ENCODE data around the gene ANKRD66.
A peak's percentile ranks its signal among the peaks of the same experiment; 100 is the strongest.

Gene ANKRD66

GRCh38 chr6:46777476-46778346 is 31.0 kb downstream of the ANKRD66 start:
- no peak overlapping the region for H3K9ac ChIP-seq
- H3K4me3 ChIP-seq, result no peak overlapping the region
- H4K20me1 ChIP-seq, result no peaks in the 10 kb centered on the region
- no peaks in the 10 kb centered on the region for H3K36me3 ChIP-seq
- H3K27me3 ChIP-seq, result no peaks in the 10 kb centered on the region
- H3K27ac ChIP-seq, result no peak overlapping the region
- no peak overlapping the region for H3K4me2 ChIP-seq
- no peak for TF ChIP-seq Cebpa-rat (IDR thresholded peaks at IDR 0.05)
- peaks cover 0 to 4% (median 0%) of the 10 kb centered on the region in 11 experiments; a peak in 2 of 22 replicates for H3K9me3 ChIP-seq (replicated peaks in 1 of 11)
- peaks cover 0 to 63% (median 6%) of the 10 kb centered on the region in 10 experiments; a peak in 10 of 20 replicates for H3K4me1 ChIP-seq

DNA sequence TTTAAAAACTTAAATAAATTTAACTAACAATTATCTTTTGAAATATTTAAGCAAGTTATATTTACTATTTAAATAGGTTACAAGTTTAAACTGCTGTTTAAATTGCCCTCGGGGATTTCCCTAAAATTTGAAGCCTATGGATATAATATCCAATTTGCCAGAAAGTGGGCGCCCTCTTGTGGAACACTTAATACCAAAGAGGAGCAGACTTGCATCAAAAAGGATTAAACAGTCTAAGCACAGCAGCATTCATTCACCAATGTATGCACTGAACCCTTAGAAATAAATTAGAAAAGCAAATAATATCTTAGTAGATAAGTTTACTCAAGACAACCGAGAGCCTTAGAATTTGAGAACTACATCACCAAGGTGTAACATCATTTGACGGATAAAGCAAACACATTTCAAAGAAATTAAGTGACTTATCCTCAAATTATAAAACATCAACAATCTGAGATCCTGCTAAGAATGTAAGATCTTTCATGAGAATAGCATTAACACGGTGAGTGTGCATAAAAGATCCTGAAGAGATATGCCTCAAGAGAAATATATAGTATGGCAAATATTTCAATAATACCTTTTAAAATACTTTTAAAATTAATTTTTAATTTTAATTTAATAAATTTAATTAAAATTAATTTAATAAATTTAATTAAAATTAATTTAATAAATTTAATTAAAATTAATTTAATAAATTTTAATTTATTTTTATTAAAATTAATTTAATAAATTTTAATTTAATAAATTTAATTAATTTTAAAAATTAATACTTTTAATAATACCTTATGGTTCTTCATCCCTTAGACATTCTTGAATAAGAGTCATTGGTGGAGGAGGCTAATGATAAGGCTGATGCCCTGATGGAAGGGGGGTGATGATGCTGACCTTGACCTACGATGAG is 35.0 kb downstream of the ANKRD66 start:
- no peak for TF ChIP-seq Cebpa-rat (IDR thresholded peaks at IDR 0.05)
- peaks cover 0 to 47% (median 0%) of the 10 kb centered on the region in 10 experiments; a peak in 4 of 20 replicates for H3K4me1 ChIP-seq
- H3K27me3 ChIP-seq, result no peaks in the 10 kb centered on the region
- no peak overlapping the region for H3K4me3 ChIP-seq
- H3K27ac ChIP-seq, result no peak overlapping the region
- no peak overlapping the region for H3K9ac ChIP-seq
- H3K36me3 ChIP-seq, result no peaks in the 10 kb centered on the region
- no peaks in the 10 kb centered on the region for H3K9me3 ChIP-seq (replicated peaks in 1 of 11)
- no peaks in the 10 kb centered on the region for H4K20me1 ChIP-seq
- no peak overlapping the region; a peak in 1 of 22 replicates for H3K4me2 ChIP-seq

DNA sequence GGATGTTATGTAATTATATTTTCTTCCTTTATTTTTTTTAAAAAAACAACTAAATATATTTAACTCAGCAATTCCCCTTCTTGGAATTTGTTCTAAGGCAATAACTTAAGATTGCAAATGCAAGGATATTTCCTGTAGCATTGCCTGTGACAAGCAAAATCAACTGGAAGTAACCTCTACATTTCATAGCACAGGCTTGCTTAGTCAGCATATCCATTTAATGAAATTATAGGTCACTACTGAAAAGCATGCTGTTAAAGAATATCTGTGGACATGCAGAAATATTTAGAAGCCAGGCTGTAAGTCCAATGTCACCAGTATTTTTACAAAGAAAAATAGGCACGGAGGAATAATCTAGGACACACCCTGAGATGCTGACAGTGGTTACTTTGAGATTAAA is 37.8 kb downstream of the ANKRD66 start:
- H3K4me2 ChIP-seq, result peak overlapping the region in 2 of 11 experiments; percentile 41 to 42; a peak in 3 of 22 replicates
- H4K20me1 ChIP-seq, result no peaks in the 10 kb centered on the region
- no peaks in the 10 kb centered on the region for H3K36me3 ChIP-seq
- H3K4me3 ChIP-seq, result no peak overlapping the region
- H3K27ac ChIP-seq, result no peak overlapping the region; a peak in 2 of 22 replicates
- H3K9ac ChIP-seq, result no peak overlapping the region
- no peak for TF ChIP-seq Cebpa-rat (IDR thresholded peaks at IDR 0.05)
- H3K9me3 ChIP-seq (replicated peaks in 1 of 11), result no peaks in the 10 kb centered on the region
- H3K27me3 ChIP-seq, result no peaks in the 10 kb centered on the region
- peaks cover 0 to 41% (median 0%) of the 10 kb centered on the region in 10 experiments; a peak in 4 of 20 replicates for H3K4me1 ChIP-seq

GRCh38 chr6:46787871-46788540 is 41.3 kb downstream of the ANKRD66 start:
- Histone ChIP-seq H3K4me2 (no peak overlapping the region), H3K36me3 (no peaks in the 10 kb centered on the region), H3K27ac (no peak overlapping the region), H4K20me1 (no peaks in the 10 kb centered on the region), H3K4me1 (peaks cover 0 to 22% (median 0%) of the 10 kb centered on the region in 10 experiments; a peak in 4 of 20 replicates), H3K9ac (no peak overlapping the region), H3K4me3 (no peak overlapping the region), H3K27me3 (no peaks in the 10 kb centered on the region), H3K9me3 (replicated peaks in 1 of 11) (no peaks in the 10 kb centered on the region)
- no peak for TF ChIP-seq Cebpa-rat (IDR thresholded peaks at IDR 0.05)

DNA sequence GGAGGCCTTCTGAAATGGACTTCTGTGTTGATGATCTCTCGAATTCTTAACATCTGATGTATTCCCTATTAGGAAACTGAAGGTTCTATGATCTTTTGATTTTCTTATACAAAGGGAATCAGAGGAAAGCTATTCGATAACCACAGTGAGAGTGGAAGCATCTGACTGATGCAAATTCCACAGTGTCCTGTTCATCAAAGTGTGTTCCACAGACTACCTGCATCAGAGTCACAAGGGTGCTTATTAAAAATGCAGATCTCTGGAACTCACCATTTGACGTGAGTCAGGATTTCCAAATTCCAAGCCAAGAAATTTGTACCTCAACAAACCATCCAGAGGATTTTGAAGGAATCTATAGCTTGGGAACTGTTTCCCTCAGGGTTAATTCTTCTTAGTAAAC is 42.1 kb downstream of the ANKRD66 start:
- H3K27ac ChIP-seq, result no peak overlapping the region
- H3K4me3 ChIP-seq, result no peak overlapping the region
- peaks cover 0 to 22% (median 0%) of the 10 kb centered on the region in 10 experiments; a peak in 4 of 20 replicates for H3K4me1 ChIP-seq
- H4K20me1 ChIP-seq, result no peaks in the 10 kb centered on the region
- no peak overlapping the region for H3K9ac ChIP-seq
- TF ChIP-seq Cebpa-rat (IDR thresholded peaks at IDR 0.05), result no peak
- H3K9me3 ChIP-seq (replicated peaks in 1 of 11), result no peaks in the 10 kb centered on the region
- no peaks in the 10 kb centered on the region for H3K36me3 ChIP-seq
- H3K27me3 ChIP-seq, result no peaks in the 10 kb centered on the region
- no peak overlapping the region for H3K4me2 ChIP-seq

DNA sequence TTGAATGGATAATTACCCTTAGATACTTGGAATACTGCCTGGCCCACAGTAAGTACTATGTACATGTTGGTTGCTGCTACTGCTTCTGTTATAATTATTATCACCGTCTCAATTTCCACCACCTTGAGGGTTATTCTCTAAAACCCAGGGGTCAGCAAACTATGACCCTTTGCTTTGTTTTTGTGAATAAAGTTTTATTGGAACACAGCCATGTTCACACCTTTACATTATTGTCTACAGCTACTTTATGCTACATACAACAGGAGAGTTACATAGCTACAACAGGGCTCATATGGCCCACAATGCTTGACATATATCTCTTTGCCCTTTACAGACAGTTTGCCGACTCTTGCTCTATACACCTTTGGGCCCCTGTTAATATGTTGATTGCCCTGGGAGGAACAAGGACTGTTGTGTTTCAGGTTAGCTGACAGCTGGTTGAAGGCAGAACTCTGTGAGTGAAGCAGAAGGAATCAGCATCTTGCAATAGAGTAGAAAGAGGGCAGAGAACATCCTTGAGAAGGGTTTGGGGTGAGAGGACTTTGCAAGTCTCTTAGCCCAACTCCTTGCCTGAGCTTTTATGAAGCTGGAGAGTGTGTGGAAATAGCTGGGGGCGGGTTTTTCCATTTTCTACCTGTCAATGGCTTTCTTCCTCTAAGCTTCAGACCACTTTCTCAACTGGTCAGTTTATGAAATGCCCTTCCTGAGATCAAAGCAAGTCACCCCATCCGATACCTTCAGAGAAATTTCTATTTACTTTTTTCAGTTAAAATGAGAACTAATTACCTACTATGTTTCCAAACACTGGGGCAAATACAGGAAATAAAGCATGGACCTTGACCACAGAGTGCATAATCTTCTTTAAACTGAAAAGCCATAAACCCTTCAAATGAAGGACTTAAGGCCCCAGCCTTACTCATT is 43.0 kb downstream of the ANKRD66 start:
- Histone ChIP-seq H3K27me3 (no peaks in the 10 kb centered on the region), H3K4me1 (peaks cover 0 to 14% (median 0%) of the 10 kb centered on the region in 10 experiments; a peak in 4 of 20 replicates), H4K20me1 (no peaks in the 10 kb centered on the region), H3K4me2 (no peak overlapping the region), H3K27ac (no peak overlapping the region), H3K9ac (no peak overlapping the region), H3K9me3 (replicated peaks in 1 of 11) (no peaks in the 10 kb centered on the region), H3K36me3 (no peaks in the 10 kb centered on the region), H3K4me3 (no peak overlapping the region)
- TF ChIP-seq Cebpa-rat (IDR thresholded peaks at IDR 0.05), result no peak

DNA sequence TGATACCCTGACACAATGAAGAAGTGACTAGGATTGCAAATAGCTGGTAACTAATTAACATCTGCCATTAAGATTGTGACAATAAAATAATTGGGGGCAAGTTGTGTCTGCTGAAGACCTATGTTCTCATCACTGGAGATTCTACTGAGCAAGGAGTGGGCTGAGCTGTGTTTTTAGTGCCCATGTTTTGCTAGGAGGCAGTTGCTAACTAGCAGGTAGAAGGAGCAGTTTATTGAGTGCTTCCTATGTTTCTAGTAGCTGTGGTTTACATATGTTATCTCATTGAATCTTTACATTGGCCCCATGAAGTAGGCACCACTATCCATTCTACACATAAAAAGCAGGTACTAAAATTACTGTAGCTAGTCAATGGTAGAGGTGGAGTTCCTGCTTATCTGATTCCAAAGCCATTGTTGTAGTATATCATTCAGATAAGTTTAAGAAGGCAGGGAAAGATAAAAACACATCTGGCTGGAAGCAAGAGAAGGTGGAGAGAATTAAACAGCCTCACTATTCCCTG is 43.7 kb downstream of the ANKRD66 start:
- Histone ChIP-seq H3K27ac (no peak overlapping the region), H3K9me3 (replicated peaks in 1 of 11) (no peaks in the 10 kb centered on the region), H3K4me2 (no peak overlapping the region), H3K4me1 (peaks cover 0 to 7% (median 0%) of the 10 kb centered on the region in 10 experiments; a peak in 4 of 20 replicates), H3K4me3 (no peak overlapping the region), H3K27me3 (no peaks in the 10 kb centered on the region), H4K20me1 (no peaks in the 10 kb centered on the region), H3K36me3 (no peaks in the 10 kb centered on the region), H3K9ac (no peak overlapping the region)
- TF ChIP-seq Cebpa-rat (IDR thresholded peaks at IDR 0.05), result no peak

DNA sequence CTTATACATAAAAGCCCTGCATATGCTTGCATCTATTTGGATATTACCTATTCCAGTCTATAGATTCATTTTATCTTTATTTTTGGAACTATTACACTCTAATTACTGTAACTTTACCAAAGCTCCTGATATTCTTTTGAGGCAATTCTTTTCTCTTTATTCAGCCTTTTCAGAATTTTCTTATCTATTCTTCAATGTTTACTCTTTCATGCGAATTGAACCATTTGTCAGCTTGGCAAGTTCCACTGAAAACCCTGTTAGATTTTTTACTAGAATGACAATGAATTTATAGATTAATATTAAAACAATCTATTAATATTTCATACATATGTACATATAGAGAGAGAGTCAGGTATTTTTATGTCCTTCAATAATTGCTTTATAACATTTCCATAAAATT is 45.9 kb downstream of the ANKRD66 start:
- Histone ChIP-seq H3K4me2 (no peak overlapping the region), H3K9ac (no peak overlapping the region), H3K4me3 (no peak overlapping the region), H3K27me3 (no peaks in the 10 kb centered on the region), H4K20me1 (no peaks in the 10 kb centered on the region), H3K9me3 (replicated peaks in 1 of 11) (no peaks in the 10 kb centered on the region), H3K27ac (no peak overlapping the region), H3K36me3 (no peaks in the 10 kb centered on the region), H3K4me1 (peaks cover 0 to 5% (median 0%) of the 10 kb centered on the region in 10 experiments; a peak in 1 of 20 replicates)
- no peak for TF ChIP-seq Cebpa-rat (IDR thresholded peaks at IDR 0.05)
